ENCODE data around the gene CNTFR. TPM values are rescaled to one million over a fixed set of nuclear protein-coding genes. Genes with fewer than 3 reads are reported as not detected.
"Not testable (repeated sequence)": the region's sequence is repeated elsewhere in the genome, so short reads cannot be mapped to it uniquely, and the experiment has no call there.

Gene CNTFR
- total RNA-seq, 1 donor from 2014 or later = 112 TPM

DNA sequence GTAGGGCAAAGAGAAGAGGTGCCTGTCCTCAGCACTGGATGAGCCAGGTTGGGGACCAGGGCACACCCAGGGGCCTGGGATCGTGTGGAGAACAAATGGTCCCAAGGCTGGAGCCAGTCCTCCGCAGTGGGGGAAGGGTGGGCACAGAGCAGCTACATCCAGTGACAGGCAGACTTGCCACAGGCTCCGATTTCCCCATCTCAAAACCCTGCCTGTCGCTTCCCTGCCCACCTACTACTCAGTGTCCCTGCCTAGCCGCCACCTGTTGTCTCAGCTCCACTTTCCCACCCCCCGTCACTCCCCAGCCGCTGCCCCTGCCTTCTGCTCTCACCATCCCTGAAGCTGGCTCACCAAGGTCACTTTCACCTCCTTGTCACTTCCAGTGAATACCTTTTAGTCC is 52.8 kb downstream of the CNTFR start:
- Mint-ChIP-seq H3K36me3 (ENCODE audit: low read depth) (no peaks in the 10 kb centered on the region), H3K27ac (ENCODE audit: unreplicated experiment) (no peak overlapping the region), H3K4me1 (no peaks in the 10 kb centered on the region), H3K27me3 (ENCODE audit: low read depth) (peaks cover 50% of the 10 kb centered on the region), H3K4me3 (no peak overlapping the region), H3K9me3 (peaks cover 2% of the 10 kb centered on the region)
- no peak for DNase-seq (ENCODE audit: low read depth, low spot score)
- TF ChIP-seq, protein P1, sequence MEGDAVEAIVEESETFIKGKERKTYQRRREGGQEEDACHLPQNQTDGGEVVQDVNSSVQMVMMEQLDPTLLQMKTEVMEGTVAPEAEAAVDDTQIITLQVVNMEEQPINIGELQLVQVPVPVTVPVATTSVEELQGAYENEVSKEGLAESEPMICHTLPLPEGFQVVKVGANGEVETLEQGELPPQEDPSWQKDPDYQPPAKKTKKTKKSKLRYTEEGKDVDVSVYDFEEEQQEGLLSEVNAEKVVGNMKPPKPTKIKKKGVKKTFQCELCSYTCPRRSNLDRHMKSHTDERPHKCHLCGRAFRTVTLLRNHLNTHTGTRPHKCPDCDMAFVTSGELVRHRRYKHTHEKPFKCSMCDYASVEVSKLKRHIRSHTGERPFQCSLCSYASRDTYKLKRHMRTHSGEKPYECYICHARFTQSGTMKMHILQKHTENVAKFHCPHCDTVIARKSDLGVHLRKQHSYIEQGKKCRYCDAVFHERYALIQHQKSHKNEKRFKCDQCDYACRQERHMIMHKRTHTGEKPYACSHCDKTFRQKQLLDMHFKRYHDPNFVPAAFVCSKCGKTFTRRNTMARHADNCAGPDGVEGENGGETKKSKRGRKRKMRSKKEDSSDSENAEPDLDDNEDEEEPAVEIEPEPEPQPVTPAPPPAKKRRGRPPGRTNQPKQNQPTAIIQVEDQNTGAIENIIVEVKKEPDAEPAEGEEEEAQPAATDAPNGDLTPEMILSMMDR (conservative IDR thresholded peaks at IDR 0.05) = no peak

GRCh38 chr9:34532041-34532440 is 57.5 kb downstream of the CNTFR start:
- H3K4me1 Mint-ChIP-seq; H3K4me3 Mint-ChIP-seq; H3K9me3 Mint-ChIP-seq; H3K36me3 Mint-ChIP-seq (ENCODE audit: low read depth); DNase-seq (ENCODE audit: low read depth, low spot score); H3K27ac Mint-ChIP-seq (ENCODE audit: unreplicated experiment): not testable (repeated sequence)
- peaks cover 73% of the 10 kb centered on the region for H3K27me3 Mint-ChIP-seq (ENCODE audit: low read depth)

DNA sequence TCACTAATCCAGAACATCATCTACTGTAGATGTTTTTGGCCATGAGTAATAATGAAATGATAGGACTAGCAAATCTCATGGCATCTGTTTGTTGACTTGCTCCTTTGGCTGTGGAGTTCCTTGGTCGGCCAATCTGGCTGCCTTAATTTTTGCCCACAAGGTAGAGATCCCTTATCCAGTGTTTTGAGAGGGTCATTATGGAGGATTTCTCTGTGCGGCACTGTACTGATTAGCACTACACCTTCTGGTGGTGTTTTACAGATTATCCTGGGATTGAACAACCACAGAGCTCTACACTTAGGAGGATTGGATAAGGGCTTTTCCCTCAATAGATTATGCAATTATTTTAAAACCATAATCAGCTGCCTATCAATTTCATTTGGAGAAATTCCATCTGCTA is 63.5 kb downstream of the CNTFR start:
- TF ChIP-seq, protein P1 (conservative IDR thresholded peaks at IDR 0.05) = no peak
- no peaks in the 10 kb centered on the region for H3K9me3 Mint-ChIP-seq
- no peak overlapping the region for H3K4me3 Mint-ChIP-seq
- no peaks in the 10 kb centered on the region for H3K36me3 Mint-ChIP-seq (ENCODE audit: low read depth)
- peaks cover 65% of the 10 kb centered on the region for H3K27me3 Mint-ChIP-seq (ENCODE audit: low read depth)
- peaks cover 6% of the 10 kb centered on the region for H3K4me1 Mint-ChIP-seq
- DNase-seq (ENCODE audit: low read depth, low spot score) = no peak
- H3K27ac Mint-ChIP-seq (ENCODE audit: unreplicated experiment) = no peak overlapping the region

GRCh38 chr9:34524349-34524748 is 65.2 kb downstream of the CNTFR start:
- H3K9me3 Mint-ChIP-seq = no peaks in the 10 kb centered on the region
- DNase-seq (ENCODE audit: low read depth, low spot score) = no peak
- peak overlapping the region; percentile 57 for H3K4me3 Mint-ChIP-seq
- H3K27me3 Mint-ChIP-seq (ENCODE audit: low read depth) = peaks cover 50% of the 10 kb centered on the region
- H3K36me3 Mint-ChIP-seq (ENCODE audit: low read depth) = no peaks in the 10 kb centered on the region
- TF ChIP-seq, protein P1 (conservative IDR thresholded peaks at IDR 0.05) = no peak
- H3K4me1 Mint-ChIP-seq = peaks cover 6% of the 10 kb centered on the region
- no peak overlapping the region for H3K27ac Mint-ChIP-seq (ENCODE audit: unreplicated experiment)

DNA sequence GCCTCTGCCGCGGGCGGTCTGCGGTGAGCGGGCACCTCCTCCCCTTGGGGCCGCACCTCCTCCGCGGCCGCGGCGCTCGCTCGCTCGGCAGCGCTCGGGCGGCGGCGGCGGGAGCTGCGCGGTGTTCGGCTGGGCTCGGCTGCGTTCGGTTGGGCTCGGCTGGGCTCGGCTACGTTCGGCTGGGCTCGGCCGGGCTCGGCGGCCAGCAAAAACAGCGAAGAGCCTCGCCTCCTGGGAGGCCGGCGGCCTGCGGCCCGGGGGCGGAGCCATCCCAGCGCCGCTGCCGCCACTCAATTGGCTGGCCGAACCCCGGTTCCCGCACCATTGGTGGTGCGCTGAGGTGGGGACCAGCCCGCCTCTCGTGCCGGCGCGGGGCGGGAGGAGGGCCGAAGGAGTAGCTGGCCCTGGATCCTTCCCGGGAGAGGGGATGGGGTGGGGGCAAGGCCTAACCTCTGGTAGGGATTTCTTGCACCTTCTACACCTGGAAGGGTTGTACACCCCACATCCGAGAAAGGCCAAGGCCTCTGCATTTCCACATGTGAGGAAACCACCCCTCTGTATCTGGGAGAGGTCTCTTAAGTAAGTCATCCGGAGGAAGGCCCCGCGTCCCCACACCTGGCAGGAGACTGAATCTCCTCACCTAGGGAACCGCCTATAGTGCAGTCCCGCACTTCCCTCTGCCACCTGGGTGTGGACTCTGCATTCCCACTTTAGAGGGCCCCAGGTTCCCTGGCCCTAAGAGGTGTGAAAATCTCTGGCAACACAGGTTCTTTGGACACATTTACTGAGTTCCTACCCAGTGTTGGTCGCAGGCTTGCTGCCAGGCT is 66.3 kb downstream of the CNTFR start, which contains the start of gene ENHO:
Gene ENHO, minus strand, starts transcription at position 20 of the 827 bp plus-strand sequence. CDS start 1,295 bp downstream, outside the sequence.
- TF ChIP-seq, protein P1 (conservative IDR thresholded peaks at IDR 0.05) = no peak
- no peaks in the 10 kb centered on the region for H3K36me3 Mint-ChIP-seq (ENCODE audit: low read depth)
- H3K4me3 Mint-ChIP-seq = peak within 1 kb of the TSS; percentile 85
- peak; percentile 94 for DNase-seq (ENCODE audit: low read depth, low spot score)
- no peaks in the 10 kb centered on the region for H3K9me3 Mint-ChIP-seq
- H3K27ac Mint-ChIP-seq (ENCODE audit: unreplicated experiment) = peak within 1 kb of the TSS; percentile 4
- peaks cover 49% of the 10 kb centered on the region for H3K27me3 Mint-ChIP-seq (ENCODE audit: low read depth)
- peaks cover 6% of the 10 kb centered on the region for H3K4me1 Mint-ChIP-seq
